Left forelimb (tissue), 1 donor: ENCODE results near the gene ZFP3.
"Not testable (repeated sequence)": the region's sequence is repeated elsewhere in the genome, so short reads cannot be mapped to it uniquely, and the experiment has no call there.

ENCODE experiments used
- DNase-seq: peaks from one replicate; pipeline ENCODE4 v3.0.0-alpha.2; 2018; ENCODE audit warnings: low spot score

The ZFP3 gene

GRCh38 chr17:5138616-5139457 is 60.6 kb downstream of the ZFP3 start:
- peak; percentile 50 for DNase-seq

DNA sequence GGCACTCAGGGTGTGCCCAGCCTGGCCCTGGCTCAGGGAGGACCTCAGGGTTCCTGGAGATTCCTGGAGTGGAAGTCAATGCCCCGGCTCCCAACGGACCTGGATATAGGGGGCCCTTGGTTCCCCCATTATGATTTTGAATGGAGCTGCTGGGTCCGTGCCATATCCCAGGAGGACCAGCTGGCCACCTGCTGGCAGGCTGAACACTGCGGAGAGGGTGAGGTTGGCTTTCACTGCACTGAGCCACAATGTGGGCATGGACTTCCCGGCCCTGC is 61.1 kb downstream of the ZFP3 start:
- peak; percentile 57 for DNase-seq

DNA sequence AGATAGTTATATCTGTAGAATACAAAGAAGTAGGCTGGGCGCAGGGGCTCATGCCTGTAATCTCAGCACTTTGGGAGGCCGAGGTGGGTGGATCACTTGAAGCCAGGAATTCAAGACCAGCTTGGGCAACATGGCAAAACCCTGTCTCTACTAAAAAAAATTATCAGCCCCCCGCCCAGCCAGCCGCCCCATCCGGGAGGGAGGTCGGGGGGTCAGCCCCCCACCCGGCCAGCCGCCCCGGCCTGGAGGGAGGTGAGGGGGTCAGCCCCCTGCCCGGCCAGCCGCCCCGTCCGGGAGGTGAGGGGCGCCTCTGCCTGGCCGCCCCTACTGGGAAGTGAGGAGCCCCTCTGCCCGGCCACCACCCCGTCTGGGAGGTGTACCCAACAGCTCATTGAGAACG is 64.6 kb downstream of the ZFP3 start:
- DNase-seq, result not testable (repeated sequence)
